Measurements from ENCODE around the gene SYNM.

GRCh38 chr15:99071091-99071680 lies 33.7 kb upstream of the SYNM start:
- no peak for TF ChIP-seq POLR2A (IDR thresholded peaks at IDR 0.05)
- TF ChIP-seq, protein P1, sequence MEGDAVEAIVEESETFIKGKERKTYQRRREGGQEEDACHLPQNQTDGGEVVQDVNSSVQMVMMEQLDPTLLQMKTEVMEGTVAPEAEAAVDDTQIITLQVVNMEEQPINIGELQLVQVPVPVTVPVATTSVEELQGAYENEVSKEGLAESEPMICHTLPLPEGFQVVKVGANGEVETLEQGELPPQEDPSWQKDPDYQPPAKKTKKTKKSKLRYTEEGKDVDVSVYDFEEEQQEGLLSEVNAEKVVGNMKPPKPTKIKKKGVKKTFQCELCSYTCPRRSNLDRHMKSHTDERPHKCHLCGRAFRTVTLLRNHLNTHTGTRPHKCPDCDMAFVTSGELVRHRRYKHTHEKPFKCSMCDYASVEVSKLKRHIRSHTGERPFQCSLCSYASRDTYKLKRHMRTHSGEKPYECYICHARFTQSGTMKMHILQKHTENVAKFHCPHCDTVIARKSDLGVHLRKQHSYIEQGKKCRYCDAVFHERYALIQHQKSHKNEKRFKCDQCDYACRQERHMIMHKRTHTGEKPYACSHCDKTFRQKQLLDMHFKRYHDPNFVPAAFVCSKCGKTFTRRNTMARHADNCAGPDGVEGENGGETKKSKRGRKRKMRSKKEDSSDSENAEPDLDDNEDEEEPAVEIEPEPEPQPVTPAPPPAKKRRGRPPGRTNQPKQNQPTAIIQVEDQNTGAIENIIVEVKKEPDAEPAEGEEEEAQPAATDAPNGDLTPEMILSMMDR (IDR thresholded peaks at IDR 0.05) = no peak
- no peak for TF ChIP-seq POLR2AphosphoS5 (IDR thresholded peaks at IDR 0.05)
- TF ChIP-seq EP300 (IDR thresholded peaks at IDR 0.05; ENCODE audit: low read depth) = no peak
